ENCODE data around the gene ROR1. TPM values are rescaled to one million over a fixed set of nuclear protein-coding genes. Genes with fewer than 3 reads are reported as not detected.

Gene ROR1
- total and polyA plus RNA-seq, 10 of the 15 experiments (the other 5 are each of a cell fraction or from before 2014, with no cell fraction given) = 0.02 to 0.08 (median 0.05) TPM; not detected in 6

DNA sequence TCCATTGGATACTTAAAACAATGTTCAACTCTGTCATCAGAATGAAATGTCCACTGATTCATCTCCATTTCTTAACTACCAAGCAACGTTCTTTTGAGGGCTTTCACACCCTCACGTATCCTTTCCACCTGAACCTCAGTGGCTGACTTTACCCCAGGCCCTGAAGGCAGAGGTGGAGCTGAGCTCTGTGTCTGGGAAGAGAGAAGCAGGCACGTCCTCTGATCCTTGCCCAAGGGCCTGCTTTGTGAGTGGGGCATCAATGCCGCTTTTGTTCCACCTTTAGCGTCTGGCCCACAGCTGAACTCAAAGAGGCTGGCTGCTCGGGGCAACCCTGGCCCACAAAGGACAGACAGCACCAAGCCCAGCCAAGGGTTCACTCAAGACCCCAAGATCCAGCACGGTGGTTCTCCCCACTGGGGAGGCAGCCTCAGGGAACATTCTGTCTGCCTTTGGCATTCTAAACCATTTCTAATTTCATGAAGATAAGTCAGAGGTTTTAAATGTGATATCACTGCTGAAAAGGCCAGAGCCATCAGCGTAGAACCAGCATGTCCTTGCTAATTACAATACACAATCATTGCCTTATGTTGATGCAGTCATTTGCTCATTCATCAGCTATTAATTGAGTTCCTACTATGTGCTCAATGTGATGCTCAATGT is 303.6 kb downstream of the ROR1 start:
- H2AFZ ChIP-seq (ENCODE audit: control insufficient read depth, low read depth, low read length) = no peak overlapping the region

More for the DNA sequence above, 303.6 kb downstream of the ROR1 start:
- DNase-seq (ENCODE audit: low read depth, low spot score) = no peak
- WGBS (ENCODE audit: insufficient coverage, insufficient replicate concordance, low lambda C conversion rate, missing lambda C conversion rate) = 21% methylated on average over 8 of the region's 8 CpGs
- no peak overlapping the region for H3K27ac ChIP-seq (ENCODE audit: control insufficient read depth, insufficient read depth)
- H3K4me3 ChIP-seq = no peak overlapping the region
- ATAC-seq = no peak
- H3K9me3 ChIP-seq (replicated peaks; ENCODE audit: control insufficient read depth, insufficient read depth, low read length) = no peaks in the 10 kb centered on the region
- no peaks in the 10 kb centered on the region for H3K4me1 ChIP-seq (ENCODE audit: control insufficient read depth, insufficient read depth, low read length)
- H3K36me3 ChIP-seq (ENCODE audit: control insufficient read depth in 2 of 2, insufficient read depth in 2 of 2, low read length in 1 of 2) = no peaks in the 10 kb centered on the region
- CTCF ChIA-PET = interaction anchor here (1.5 kb wide), 1 partner anchor 17 kb away, joined by 4 read pairs; no protein-coding TSS in a partner anchor
- H4K20me1 ChIP-seq (ENCODE audit: control insufficient read depth, insufficient read depth) = no peaks in the 10 kb centered on the region
- H3K27me3 ChIP-seq (replicated peaks in 1 of 2; ENCODE audit: control insufficient read depth in 2 of 2, insufficient read depth in 2 of 2, low read length in 1 of 2) = no peaks in the 10 kb centered on the region
- POLR2A ChIA-PET = no interaction called here
- no peak overlapping the region for H3K4me2 ChIP-seq (ENCODE audit: control insufficient read depth, insufficient read depth)
- RAD21 ChIA-PET (ENCODE audit: unreplicated experiment) = no interaction called here
- H3K79me2 ChIP-seq (ENCODE audit: control insufficient read depth, insufficient read depth, low read length) = no peaks in the 10 kb centered on the region
- SMC1A ChIA-PET (ENCODE audit: uncharacterized antibody, unreplicated experiment) = interaction anchor here (0.6 to 1.1 kb wide), 2 partner anchors 9 to 711 kb away, joined by 3 read pairs; no protein-coding TSS in a partner anchor
- no peak overlapping the region for H3K9ac ChIP-seq (ENCODE audit: control insufficient read depth, insufficient read depth, low read length)
- in situ Hi-C loops (cut with MboI) = no loop called here
- FAIRE-seq = no peak
- intact Hi-C loops (cut with micrococcal nuclease; ENCODE audit: unreplicated experiment) = no loop called here
- TF ChIP-seq NFYB (IDR thresholded peaks at IDR 0.05; ENCODE audit: insufficient read depth, low read depth, low read length) (no peak), BRCA1 (IDR thresholded peaks at IDR 0.05; ENCODE audit: low read depth, low read length) (no peak), SKIL (IDR thresholded peaks at IDR 0.05; ENCODE audit: low read depth, poor library complexity, severe bottlenecking) (no peak), ZBTB40 (IDR thresholded peaks at IDR 0.05; ENCODE audit: borderline replicate concordance) (no peak), RB1 (IDR thresholded peaks at IDR 0.05; ENCODE audit: borderline replicate concordance) (no peak), ZBED1 (IDR thresholded peaks at IDR 0.05; ENCODE audit: borderline replicate concordance) (no peak), PAX5 (IDR thresholded peaks at IDR 0.05; ENCODE audit: borderline replicate concordance, low read depth, low read length) (no peak)
- TF ChIP-seq, protein P1, sequence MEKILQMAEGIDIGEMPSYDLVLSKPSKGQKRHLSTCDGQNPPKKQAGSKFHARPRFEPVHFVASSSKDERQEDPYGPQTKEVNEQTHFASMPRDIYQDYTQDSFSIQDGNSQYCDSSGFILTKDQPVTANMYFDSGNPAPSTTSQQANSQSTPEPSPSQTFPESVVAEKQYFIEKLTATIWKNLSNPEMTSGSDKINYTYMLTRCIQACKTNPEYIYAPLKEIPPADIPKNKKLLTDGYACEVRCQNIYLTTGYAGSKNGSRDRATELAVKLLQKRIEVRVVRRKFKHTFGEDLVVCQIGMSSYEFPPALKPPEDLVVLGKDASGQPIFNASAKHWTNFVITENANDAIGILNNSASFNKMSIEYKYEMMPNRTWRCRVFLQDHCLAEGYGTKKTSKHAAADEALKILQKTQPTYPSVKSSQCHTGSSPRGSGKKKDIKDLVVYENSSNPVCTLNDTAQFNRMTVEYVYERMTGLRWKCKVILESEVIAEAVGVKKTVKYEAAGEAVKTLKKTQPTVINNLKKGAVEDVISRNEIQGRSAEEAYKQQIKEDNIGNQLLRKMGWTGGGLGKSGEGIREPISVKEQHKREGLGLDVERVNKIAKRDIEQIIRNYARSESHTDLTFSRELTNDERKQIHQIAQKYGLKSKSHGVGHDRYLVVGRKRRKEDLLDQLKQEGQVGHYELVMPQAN (conservative IDR thresholded peaks at IDR 0.05) = no peak
- BruUV-seq (replicated peaks) = no TSS peak
